Activated T-cell treated with anti-CD3 and anti-CD28 coated beads, Interleukin-2, amount 50 U/mL, for 72 hours (primary cell): Measurements from ENCODE around the gene TGOLN2. TPM values are rescaled to one million over a fixed set of nuclear protein-coding genes. Genes with fewer than 3 reads are reported as not detected.
A peak's percentile ranks its signal among the peaks of the same experiment; 100 is the strongest.
"Not testable (repeated sequence)": the region's sequence is repeated elsewhere in the genome, so short reads cannot be mapped to it uniquely, and the experiment has no call there.

Experiments
- ATAC-seq, 2 donors: fragments of 150-1000 bp; cut with Tn5 transposase; replicated peaks in 1 of 2; 2 replicates each; pipeline ENCODE4 v1.10.0; 2021; ENCODE audit warnings: moderate library complexity in 2 of 2, mild to moderate bottlenecking in 1 of 2
- DNase-seq, 2 donors: peaks; one replicate each; pipeline ENCODE4 v3.0.0; 2021 to 2022; ENCODE audit warnings: mixed read lengths in 1 of 2
- H3K27ac Mint-ChIP-seq: one replicate; pipeline ENCODE4 v1.8.0; 2022; ENCODE audit warnings: mild to moderate bottlenecking, moderate library complexity, mixed read lengths
- H3K27me3 Mint-ChIP-seq: one replicate; pipeline ENCODE4 v1.8.0; 2022; ENCODE audit warnings: low read depth, mixed read lengths
- H3K36me3 Mint-ChIP-seq, 2 donors: one replicate each; pipeline ENCODE4 v1.8.0; 2022; ENCODE audit warnings: mixed read lengths in 2 of 2, mild to moderate bottlenecking in 1 of 2; ENCODE audit not compliant: insufficient read depth in 2 of 2
- H3K4me1 Mint-ChIP-seq: one replicate; pipeline ENCODE4 v1.8.0; 2022; ENCODE audit warnings: low read depth, mixed read lengths
- H3K4me3 Mint-ChIP-seq, 2 donors: one replicate each; pipeline ENCODE4 v1.8.0; 2022; ENCODE audit warnings: mild to moderate bottlenecking in 2 of 2, mixed read lengths in 2 of 2, moderate library complexity in 2 of 2
- H3K9me3 Mint-ChIP-seq, 2 donors: one replicate each; pipeline ENCODE4 v1.8.0; 2022; ENCODE audit warnings: mixed read lengths in 2 of 2
- total RNA-seq, 2 donors: library from RNA; stranded (reverse); gene quantifications; one replicate each; pipeline ENCODE4 v1.2.3, GENCODE V29; 2022

The TGOLN2 gene
- total RNA-seq, 2 donors from 2014 or later, result 102 to 106 TPM

GRCh38 chr2:85354286-85355072, 26.7 kb upstream of the TGOLN2 start, which contains the start of the genes ELMOD3 and RETSAT:
Gene ELMOD3 (plus strand): TSS chr2:85354769. CDS start chr2:85357199, 2,430 bp downstream.
Gene RETSAT (minus strand): TSS chr2:85354528. CDS start chr2:85354507, 21 bp downstream.
- Mint-ChIP-seq H3K4me1 (peaks cover 47% of the 10 kb centered on the region), H3K27me3 (no peaks in the 10 kb centered on the region), H3K4me3 (peak within 1 kb of the TSS; percentile 98 to 99), H3K36me3 (peaks cover 9 to 14% of the 10 kb centered on the region in 2 donors), H3K9me3 (no peaks in the 10 kb centered on the region), H3K27ac (peak within 1 kb of the TSS; percentile 97)
- DNase-seq, result peak; percentile 96 to 99
- ATAC-seq, result peak; percentile 99

- Mint-ChIP-seq H3K9me3 (no peaks in the 10 kb centered on the region), H3K4me3 (peak overlapping the region; percentile 98 to 99), H3K27me3 (no peaks in the 10 kb centered on the region), H3K36me3 (peaks cover 9 to 17% of the 10 kb centered on the region in 2 donors), H3K27ac (peak overlapping the region; percentile 97), H3K4me1 (peaks cover 44% of the 10 kb centered on the region)
- DNase-seq (peak; percentile 8 to 11), ATAC-seq (peak; percentile 2 to 7)
Observed at GRCh38 chr2:85353876-85354285, 26.1 kb upstream of the TGOLN2 start.

- H3K4me3 Mint-ChIP-seq, result no peak overlapping the region
- no peaks in the 10 kb centered on the region for H3K27me3 Mint-ChIP-seq
- no peak overlapping the region for H3K27ac Mint-ChIP-seq
- DNase-seq (no peak), ATAC-seq (no peak)
- peaks cover 3 to 16% of the 10 kb centered on the region in 2 donors for H3K36me3 Mint-ChIP-seq
- no peaks in the 10 kb centered on the region for H3K9me3 Mint-ChIP-seq
- H3K4me1 Mint-ChIP-seq, result peaks cover 6% of the 10 kb centered on the region
Observed at GRCh38 chr2:85347599-85347998, 19.8 kb upstream of the TGOLN2 start.

- Mint-ChIP-seq H3K4me3 (no peak overlapping the region), H3K36me3 (peaks cover 0 to 8% of the 10 kb centered on the region in 2 donors), H3K4me1 (no peaks in the 10 kb centered on the region), H3K9me3 (no peaks in the 10 kb centered on the region), H3K27ac (no peak overlapping the region), H3K27me3 (no peaks in the 10 kb centered on the region)
- no peak for ATAC-seq
- DNase-seq, result no peak
Observed at GRCh38 chr2:85344356-85344954, 16.7 kb upstream of the TGOLN2 start.

- not testable (repeated sequence) for H3K27me3 Mint-ChIP-seq
- ATAC-seq, result peak in 1 of 2 donors; percentile 16
Observed at GRCh38 chr2:85343207-85343895, 15.6 kb upstream of the TGOLN2 start.

GRCh38 chr2:85342156-85342555, 14.4 kb upstream of the TGOLN2 start:
- no peaks in the 10 kb centered on the region for H3K9me3 Mint-ChIP-seq
- DNase-seq (no peak), ATAC-seq (no peak)
- no peaks in the 10 kb centered on the region for H3K27me3 Mint-ChIP-seq
- H3K4me3 Mint-ChIP-seq, result no peak overlapping the region
- no peak overlapping the region for H3K27ac Mint-ChIP-seq
- H3K4me1 Mint-ChIP-seq, result no peaks in the 10 kb centered on the region
- peaks cover 0 to 2% of the 10 kb centered on the region in 2 donors for H3K36me3 Mint-ChIP-seq

More at GRCh38 chr2:85343207-85343895, 15.6 kb upstream of the TGOLN2 start:
- not testable (repeated sequence) for DNase-seq, H3K9me3 Mint-ChIP-seq, H3K36me3 Mint-ChIP-seq, H3K4me1 Mint-ChIP-seq, H3K4me3 Mint-ChIP-seq
- peak overlapping the region; percentile 29 for H3K27ac Mint-ChIP-seq

GRCh38 chr2:85341269-85342029, 13.7 kb upstream of the TGOLN2 start:
- no peak overlapping the region for H3K27ac Mint-ChIP-seq
- DNase-seq, result no peak
- no peaks in the 10 kb centered on the region for H3K4me1 Mint-ChIP-seq
- no peak for ATAC-seq
- peaks cover 0 to 2% of the 10 kb centered on the region in 2 donors for H3K36me3 Mint-ChIP-seq
- H3K4me3 Mint-ChIP-seq, result no peak overlapping the region
- no peaks in the 10 kb centered on the region for H3K9me3 Mint-ChIP-seq
- no peaks in the 10 kb centered on the region for H3K27me3 Mint-ChIP-seq

- Mint-ChIP-seq H3K36me3 (peaks cover 0 to 2% of the 10 kb centered on the region in 2 donors), H3K27me3 (no peaks in the 10 kb centered on the region), H3K9me3 (no peaks in the 10 kb centered on the region), H3K4me3 (no peak overlapping the region), H3K4me1 (no peaks in the 10 kb centered on the region), H3K27ac (no peak overlapping the region)
- ATAC-seq (no peak), DNase-seq (no peak)
Observed at GRCh38 chr2:85340034-85340892, 12.5 kb upstream of the TGOLN2 start.

GRCh38 chr2:85334928-85335327, 7.1 kb upstream of the TGOLN2 start:
- no peak for ATAC-seq
- Mint-ChIP-seq H3K27ac (no peak overlapping the region), H3K36me3 (no peaks in the 10 kb centered on the region), H3K9me3 (no peaks in the 10 kb centered on the region), H3K4me3 (no peak overlapping the region), H3K27me3 (no peaks in the 10 kb centered on the region), H3K4me1 (peaks cover 19% of the 10 kb centered on the region)
- DNase-seq, result no peak

- not testable (repeated sequence) for H3K9me3 Mint-ChIP-seq, ATAC-seq, H3K4me3 Mint-ChIP-seq, H3K27ac Mint-ChIP-seq, H3K27me3 Mint-ChIP-seq, H3K36me3 Mint-ChIP-seq, DNase-seq
- peaks cover 29% of the 10 kb centered on the region for H3K4me1 Mint-ChIP-seq
Observed at GRCh38 chr2:85333877-85334276, 6.1 kb upstream of the TGOLN2 start.

- peak in 1 of 2 donors; percentile 8 for ATAC-seq
- Mint-ChIP-seq H3K36me3 (peaks cover 16 to 23% of the 10 kb centered on the region in 2 donors), H3K4me3 (peak overlapping the region in 1 of 2 donors; percentile 20), H3K9me3 (peaks cover 0 to 2% of the 10 kb centered on the region in 2 donors), H3K27me3 (no peaks in the 10 kb centered on the region), H3K27ac (peak overlapping the region; percentile 23), H3K4me1 (peaks cover 37% of the 10 kb centered on the region)
- peak in 1 of 2 donors; percentile 45 for DNase-seq
Observed at GRCh38 chr2:85330839-85331636, 3.2 kb upstream of the TGOLN2 start.
